Measurements from ENCODE around the gene ZNF69. TPM values are rescaled to one million over a fixed set of nuclear protein-coding genes. Genes with fewer than 3 reads are reported as not detected.

ZNF69 gene
- total and polyA plus RNA-seq, 2 of the 13 experiments (the other 11 are each of a cell fraction or from before 2014, with no cell fraction given): 9.6 to 21.0 TPM

DNA sequence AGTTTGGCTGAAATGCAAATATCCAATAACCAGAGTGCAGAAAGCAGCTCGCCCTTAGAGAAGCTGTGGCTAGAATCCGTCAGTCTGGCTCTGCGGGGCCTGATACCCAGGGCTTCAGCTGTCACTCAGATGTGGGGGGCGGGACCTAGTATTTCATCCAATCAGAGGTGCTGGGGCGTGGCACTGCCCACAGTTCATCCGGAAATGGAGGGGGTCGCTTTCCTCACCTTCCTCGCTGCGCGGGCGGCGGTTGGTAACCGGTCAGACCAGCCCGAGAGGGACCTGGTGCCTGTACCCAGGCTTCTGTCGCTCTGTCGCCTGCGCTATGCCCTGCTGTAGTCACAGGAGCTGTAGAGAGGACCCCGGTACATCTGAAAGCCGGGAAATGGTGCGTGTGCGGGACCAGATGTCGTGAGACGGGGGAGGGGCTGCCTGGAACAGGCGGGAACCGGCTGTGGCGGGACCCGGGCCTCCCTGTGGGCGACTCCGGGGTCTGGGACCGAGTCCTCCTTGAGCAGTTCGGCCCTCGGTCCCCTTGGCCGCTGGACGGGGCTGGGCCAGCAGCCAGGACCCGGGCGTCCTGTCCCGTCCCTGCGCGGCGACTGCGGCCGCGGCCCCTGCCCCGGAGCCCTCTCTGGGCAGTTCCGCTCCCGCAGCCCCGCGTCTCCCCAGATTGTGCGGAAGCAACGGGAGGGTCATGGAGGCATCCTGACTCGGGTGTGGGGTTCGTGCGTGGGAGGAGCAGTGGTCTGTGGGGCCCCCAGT lies 37.5 kb downstream of the ZNF69 start, which contains the start of gene ZNF700 (continued):
- TF ChIP-seq THAP7 (CRISPR knock-in tag; IDR thresholded peaks at IDR 0.05): no peak
- TF ChIP-seq, protein P1, sequence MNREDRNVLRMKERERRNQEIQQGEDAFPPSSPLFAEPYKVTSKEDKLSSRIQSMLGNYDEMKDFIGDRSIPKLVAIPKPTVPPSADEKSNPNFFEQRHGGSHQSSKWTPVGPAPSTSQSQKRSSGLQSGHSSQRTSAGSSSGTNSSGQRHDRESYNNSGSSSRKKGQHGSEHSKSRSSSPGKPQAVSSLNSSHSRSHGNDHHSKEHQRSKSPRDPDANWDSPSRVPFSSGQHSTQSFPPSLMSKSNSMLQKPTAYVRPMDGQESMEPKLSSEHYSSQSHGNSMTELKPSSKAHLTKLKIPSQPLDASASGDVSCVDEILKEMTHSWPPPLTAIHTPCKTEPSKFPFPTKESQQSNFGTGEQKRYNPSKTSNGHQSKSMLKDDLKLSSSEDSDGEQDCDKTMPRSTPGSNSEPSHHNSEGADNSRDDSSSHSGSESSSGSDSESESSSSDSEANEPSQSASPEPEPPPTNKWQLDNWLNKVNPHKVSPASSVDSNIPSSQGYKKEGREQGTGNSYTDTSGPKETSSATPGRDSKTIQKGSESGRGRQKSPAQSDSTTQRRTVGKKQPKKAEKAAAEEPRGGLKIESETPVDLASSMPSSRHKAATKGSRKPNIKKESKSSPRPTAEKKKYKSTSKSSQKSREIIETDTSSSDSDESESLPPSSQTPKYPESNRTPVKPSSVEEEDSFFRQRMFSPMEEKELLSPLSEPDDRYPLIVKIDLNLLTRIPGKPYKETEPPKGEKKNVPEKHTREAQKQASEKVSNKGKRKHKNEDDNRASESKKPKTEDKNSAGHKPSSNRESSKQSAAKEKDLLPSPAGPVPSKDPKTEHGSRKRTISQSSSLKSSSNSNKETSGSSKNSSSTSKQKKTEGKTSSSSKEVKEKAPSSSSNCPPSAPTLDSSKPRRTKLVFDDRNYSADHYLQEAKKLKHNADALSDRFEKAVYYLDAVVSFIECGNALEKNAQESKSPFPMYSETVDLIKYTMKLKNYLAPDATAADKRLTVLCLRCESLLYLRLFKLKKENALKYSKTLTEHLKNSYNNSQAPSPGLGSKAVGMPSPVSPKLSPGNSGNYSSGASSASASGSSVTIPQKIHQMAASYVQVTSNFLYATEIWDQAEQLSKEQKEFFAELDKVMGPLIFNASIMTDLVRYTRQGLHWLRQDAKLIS (CRISPR knock-in tag; IDR thresholded peaks at IDR 0.05): 0 out of 2 replicates have a peak, but pooled peaks have one; percentile 57
- no peak for TF ChIP-seq ZNF496 (CRISPR knock-in tag; IDR thresholded peaks at IDR 0.05; ENCODE audit: insufficient replicate concordance)
- peak; percentile 70; the same call in 1 of the 2 replicates for TF ChIP-seq ZFP36L1 (CRISPR knock-in tag; IDR thresholded peaks at IDR 0.05)
- TF ChIP-seq IRF1 (CRISPR knock-in tag; IDR thresholded peaks at IDR 0.05; ENCODE audit: low read depth): peak; percentile 32; the same call in 1 of the 2 replicates
- TF ChIP-seq ZNF569 (CRISPR knock-in tag; IDR thresholded peaks at IDR 0.05; ENCODE audit: borderline replicate concordance): no peak
- TF ChIP-seq DMTF1 (CRISPR knock-in tag; IDR thresholded peaks at IDR 0.05): no peak
- 0 out of 2 replicates have a peak, but pooled peaks have one; percentile 23 for TF ChIP-seq ZNF335 (CRISPR knock-in tag; IDR thresholded peaks at IDR 0.05)
- TF ChIP-seq ZNF773 (CRISPR knock-in tag; IDR thresholded peaks at IDR 0.05; ENCODE audit: borderline replicate concordance): no peak
- peak; percentile 69 for TF ChIP-seq HDAC1 (CRISPR knock-in tag; IDR thresholded peaks at IDR 0.05)
- TF ChIP-seq IKZF1 (IDR thresholded peaks at IDR 0.05): no peak
- peak; percentile 48; the same call in 1 of the 2 replicates for TF ChIP-seq ZNF747 (CRISPR knock-in tag; IDR thresholded peaks at IDR 0.05; ENCODE audit: borderline replicate concordance)
- TF ChIP-seq ZSCAN25 (CRISPR knock-in tag; IDR thresholded peaks at IDR 0.05): peak; percentile 66; the same call in 1 of the 2 replicates
- TF ChIP-seq, protein P2, sequence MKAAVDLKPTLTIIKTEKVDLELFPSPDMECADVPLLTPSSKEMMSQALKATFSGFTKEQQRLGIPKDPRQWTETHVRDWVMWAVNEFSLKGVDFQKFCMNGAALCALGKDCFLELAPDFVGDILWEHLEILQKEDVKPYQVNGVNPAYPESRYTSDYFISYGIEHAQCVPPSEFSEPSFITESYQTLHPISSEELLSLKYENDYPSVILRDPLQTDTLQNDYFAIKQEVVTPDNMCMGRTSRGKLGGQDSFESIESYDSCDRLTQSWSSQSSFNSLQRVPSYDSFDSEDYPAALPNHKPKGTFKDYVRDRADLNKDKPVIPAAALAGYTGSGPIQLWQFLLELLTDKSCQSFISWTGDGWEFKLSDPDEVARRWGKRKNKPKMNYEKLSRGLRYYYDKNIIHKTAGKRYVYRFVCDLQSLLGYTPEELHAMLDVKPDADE (CRISPR knock-in tag; IDR thresholded peaks at IDR 0.05): no peak
- TF ChIP-seq ZNF672 (CRISPR knock-in tag; IDR thresholded peaks at IDR 0.05): no peak
- no peak for TF ChIP-seq PLRG1 (conservative IDR thresholded peaks at IDR 0.05)
- TF ChIP-seq RAD51 (IDR thresholded peaks at IDR 0.05; ENCODE audit: borderline replicate concordance): no peak
- TF ChIP-seq ZBTB37 (CRISPR knock-in tag; IDR thresholded peaks at IDR 0.05): no peak
